Endodermal cell (in vitro differentiated cells): ENCODE results near the gene INSL3. TPM values are rescaled to one million over a fixed set of nuclear protein-coding genes. Genes with fewer than 3 reads are reported as not detected.

Experiments
- DNase-seq: peaks from one replicate; pipeline ENCODE4 v3.0.0-alpha.2; 2017
- H3K27ac ChIP-seq: 2 replicates; pipeline ENCODE4 v1.5.1; 2013; ENCODE audit warnings: mild to moderate bottlenecking, low read depth, low read length, moderate library complexity
- H3K27me3 ChIP-seq: 2 replicates; pipeline ENCODE4 v1.6.1; 2013; ENCODE audit warnings: mild to moderate bottlenecking, low read length, moderate library complexity; ENCODE audit not compliant: insufficient read depth, control insufficient read depth, poor library complexity, severe bottlenecking
- H3K36me3 ChIP-seq: 2 replicates; pipeline ENCODE4 v1.7.0; 2013; ENCODE audit warnings: mild to moderate bottlenecking, low read length, moderate library complexity; ENCODE audit not compliant: control insufficient read depth, insufficient read depth
- H3K4me1 ChIP-seq: one replicate; pipeline ENCODE4 v1.7.0; 2013; ENCODE audit warnings: low read length; ENCODE audit not compliant: control insufficient read depth, insufficient read depth
- H3K4me3 ChIP-seq: 2 replicates; pipeline ENCODE4 v1.5.1; 2013; ENCODE audit warnings: mild to moderate bottlenecking, low read length, moderate library complexity
- H3K9ac ChIP-seq: 2 replicates; pipeline ENCODE4 v1.6.1; 2013; ENCODE audit warnings: mild to moderate bottlenecking, low read length, moderate library complexity; ENCODE audit not compliant: poor library complexity, severe bottlenecking; ENCODE audit errors: extremely low read depth
- H3K9me3 ChIP-seq: 2 replicates; pipeline ENCODE4 v1.6.1; 2013; ENCODE audit warnings: mild to moderate bottlenecking, low read length, moderate library complexity; ENCODE audit not compliant: control insufficient read depth
- H3K27ac Mint-ChIP-seq: 2 replicates; pipeline ENCODE4 v1.8.0; 2020; ENCODE audit warnings: mixed read lengths
- H3K27me3 Mint-ChIP-seq: 2 replicates; pipeline ENCODE4 v1.8.0; 2021; ENCODE audit warnings: mild to moderate bottlenecking, mixed read lengths; ENCODE audit not compliant: insufficient read depth
- H3K36me3 Mint-ChIP-seq: 2 replicates; pipeline ENCODE4 v1.8.0; 2020; ENCODE audit warnings: low read depth, mixed read lengths
- H3K4me1 Mint-ChIP-seq: 2 replicates; pipeline ENCODE4 v1.8.0; 2020; ENCODE audit warnings: mixed read lengths
- H3K4me3 Mint-ChIP-seq: 2 replicates; pipeline ENCODE4 v1.8.0; 2020; ENCODE audit warnings: mild to moderate bottlenecking, moderate library complexity, mixed read lengths
- H3K9me3 Mint-ChIP-seq: 2 replicates; pipeline ENCODE4 v1.8.0; 2020; ENCODE audit warnings: mild to moderate bottlenecking, mixed read lengths
- CTCF ChIP-seq: fragments of 200-600 bp; sonication (generic); conservative IDR thresholded peaks from 2 replicates; pipeline ENCODE4 v1.5.0; 2021; ENCODE audit warnings: antibody characterized with exemption, mild to moderate bottlenecking
- WGBS, 2 experiments: methylation state at CpG; one replicate each; pipeline versions ENCODE4 v1.1.5 to v1.1.7; 2013; ENCODE audit warnings: missing lambda C conversion rate in 2 of 2, mixed read lengths in 1 of 2; ENCODE audit not compliant: insufficient coverage in 1 of 2, insufficient read length in 1 of 2; 5-methylcytosine and 5-hydroxymethylcytosine counted together
- total RNA-seq, 2 donors: library from RNA; stranded (reverse); fragmentation: NEBNext Ultra II Directional in 1 of 2; extraction: Animal tissue kit (Norgen Biotek cat#: 25700) in 1 of 2; gene quantifications; 2 replicates in 1 of 2; 3 replicates in 1 of 2; pipeline ENCODE4 v1.2.1, GENCODE V29; 2021

Gene INSL3
- total RNA-seq, 2 donors from 2014 or later = 0.80 TPM; not detected in 1

DNA sequence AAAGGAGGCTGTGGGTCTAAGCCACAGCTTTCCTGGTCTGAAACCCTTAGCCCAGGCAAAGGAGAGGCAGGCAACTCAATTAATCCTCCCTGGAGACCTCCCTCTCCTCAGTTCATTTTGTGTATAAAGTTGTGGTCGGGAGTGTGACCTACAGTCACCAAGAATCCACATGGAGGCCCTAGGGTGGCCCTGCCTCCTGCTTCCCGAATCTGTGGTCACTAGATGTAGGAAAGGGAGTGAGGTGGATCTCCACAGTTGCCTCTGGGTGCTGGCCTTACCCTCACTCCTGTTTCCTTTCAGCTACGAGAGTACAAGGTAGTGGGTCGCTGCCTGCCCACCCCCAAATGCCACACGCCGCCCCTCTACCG, 39.7 kb upstream of the INSL3 start:
- no peak for DNase-seq
- H3K4me1 Mint-ChIP-seq = peaks cover 12% of the 10 kb centered on the region
- Histone ChIP-seq H3K36me3 (peaks cover 43% of the 10 kb centered on the region), H3K27me3 (no peaks in the 10 kb centered on the region), H3K4me3 (peak overlapping the region; percentile 100), H3K4me1 (no peaks in the 10 kb centered on the region), H3K9me3 (no peaks in the 10 kb centered on the region), H3K9ac (peak overlapping the region; percentile 97), H3K27ac (no peak overlapping the region)
- H3K27ac Mint-ChIP-seq = peak overlapping the region; percentile 99
- no peaks in the 10 kb centered on the region for H3K27me3 Mint-ChIP-seq
- H3K9me3 Mint-ChIP-seq = no peaks in the 10 kb centered on the region
- no peak for TF ChIP-seq CTCF
- H3K36me3 Mint-ChIP-seq = peaks cover 46% of the 10 kb centered on the region
- H3K4me3 Mint-ChIP-seq = peak overlapping the region; percentile 99
- WGBS, 2 experiments = 45% methylated on average over 3 of the region's 7 CpGs; no CpG with 5 or more reads in 1 of the 2 experiments

DNA sequence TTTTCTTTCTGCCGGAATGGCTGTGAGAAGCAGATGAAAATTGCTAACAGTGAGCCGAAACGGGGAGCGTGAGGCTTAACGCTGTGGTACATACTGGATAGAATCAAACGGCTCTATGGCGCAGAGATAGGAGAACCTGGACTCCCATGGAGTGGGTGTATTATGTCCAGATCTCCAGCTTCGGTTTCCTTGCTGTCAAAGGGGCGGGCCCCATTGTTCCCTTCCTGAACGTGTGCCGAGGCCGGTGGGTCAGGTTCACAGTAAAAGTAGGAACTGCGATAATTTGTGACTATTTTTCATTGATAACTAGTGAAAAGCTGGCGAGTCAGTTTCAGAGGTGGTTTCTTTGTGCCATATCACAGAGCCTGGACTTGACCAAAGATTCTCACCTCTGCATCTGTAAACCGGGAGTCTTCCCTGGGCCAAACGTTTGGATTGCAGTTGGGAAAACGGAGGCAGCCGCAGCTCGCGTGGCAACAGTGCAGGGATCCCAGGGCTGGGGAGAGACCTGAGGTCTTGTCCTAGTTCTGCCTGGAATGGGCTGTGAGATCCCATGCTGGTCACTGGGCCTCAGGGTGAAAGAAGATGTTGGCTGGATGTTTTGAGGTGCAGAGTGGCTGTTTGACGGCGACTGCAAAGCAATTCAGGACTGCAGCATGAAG, 39.1 kb upstream of the INSL3 start:
- H3K36me3 ChIP-seq = peaks cover 43% of the 10 kb centered on the region
- 2 to 5% methylated on average over 10 to 22 of the region's 22 CpGs for WGBS, 2 experiments
- H3K4me3 Mint-ChIP-seq = peak overlapping the region; percentile 99
- peak overlapping the region; percentile 74 for H3K27ac ChIP-seq
- peak overlapping the region; percentile 100 for H3K4me3 ChIP-seq
- no peaks in the 10 kb centered on the region for H3K9me3 Mint-ChIP-seq
- no peaks in the 10 kb centered on the region for H3K27me3 ChIP-seq
- peaks cover 12% of the 10 kb centered on the region for H3K4me1 Mint-ChIP-seq
- no peak for DNase-seq
- H3K9me3 ChIP-seq = no peaks in the 10 kb centered on the region
- TF ChIP-seq CTCF = no peak
- no peaks in the 10 kb centered on the region for H3K4me1 ChIP-seq
- peak overlapping the region; percentile 99 for H3K27ac Mint-ChIP-seq
- peaks cover 2% of the 10 kb centered on the region for H3K27me3 Mint-ChIP-seq
- peak overlapping the region; percentile 97 for H3K9ac ChIP-seq
- H3K36me3 Mint-ChIP-seq = peaks cover 46% of the 10 kb centered on the region

DNA sequence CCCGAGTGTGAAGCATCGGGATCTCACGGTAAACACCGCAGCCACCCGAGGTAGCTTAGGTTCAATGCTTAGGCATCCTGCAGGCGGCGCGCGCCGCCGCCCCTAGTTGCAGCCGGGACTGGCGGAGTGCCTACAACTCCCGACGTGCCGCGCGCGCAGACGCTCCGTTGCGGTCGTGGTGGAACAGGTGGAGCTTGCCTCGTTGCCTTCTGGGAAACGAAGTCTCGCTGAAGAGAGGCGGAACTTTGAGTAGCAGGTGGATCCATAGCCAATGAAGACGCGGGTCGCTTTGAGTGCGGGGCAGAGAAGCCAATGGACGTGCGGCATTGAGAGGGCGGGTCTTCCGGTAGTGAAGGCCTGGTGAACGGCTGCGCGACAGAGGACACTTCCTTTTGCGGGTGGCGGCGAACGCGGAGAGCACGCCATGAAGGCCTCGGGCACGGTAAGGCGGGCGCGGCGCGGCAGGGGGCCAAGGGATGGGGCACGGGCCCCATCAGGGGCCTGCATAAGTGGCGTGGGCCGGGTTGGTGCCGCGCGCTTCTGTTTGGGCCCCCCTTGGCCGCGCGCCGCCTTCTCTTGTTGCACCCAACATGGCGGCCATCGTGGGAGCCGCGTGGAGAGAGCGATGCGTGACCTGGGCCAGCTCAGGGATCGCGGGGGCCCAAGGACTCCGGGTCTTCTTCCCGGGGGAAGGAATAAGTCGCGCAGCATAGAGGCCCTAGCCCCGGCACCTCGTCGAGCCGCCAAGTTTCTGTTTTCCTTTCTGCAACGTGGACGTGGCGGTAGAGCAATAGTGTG, 38.4 kb upstream of the INSL3 start, which contains the start of gene RPL18A:
RPL18A (plus strand) TSS at position 378 of the 798 bp plus-strand sequence; CDS start at position 425, 47 bp downstream.
- Histone ChIP-seq H3K27ac (peak within 1 kb of the TSS; percentile 74), H3K27me3 (peaks cover 4% of the 10 kb centered on the region), H3K36me3 (peaks cover 43% of the 10 kb centered on the region), H3K9me3 (no peaks in the 10 kb centered on the region), H3K4me1 (no peaks in the 10 kb centered on the region), H3K9ac (peak within 1 kb of the TSS; percentile 97), H3K4me3 (peak within 1 kb of the TSS; percentile 100)
- TF ChIP-seq CTCF = peak; percentile 79
- peaks cover 6% of the 10 kb centered on the region for H3K27me3 Mint-ChIP-seq
- H3K9me3 Mint-ChIP-seq = no peaks in the 10 kb centered on the region
- peak within 1 kb of the TSS; percentile 99 for H3K4me3 Mint-ChIP-seq
- DNase-seq = peak; percentile 100
- 0% methylated on average over 24 to 80 of the region's 80 CpGs for WGBS, 2 experiments
- H3K4me1 Mint-ChIP-seq = peaks cover 12% of the 10 kb centered on the region
- peak within 1 kb of the TSS; percentile 99 for H3K27ac Mint-ChIP-seq
- H3K36me3 Mint-ChIP-seq = peaks cover 45% of the 10 kb centered on the region
